Measurements from ENCODE around the gene ZMYND11.

ZMYND11 gene

DNA sequence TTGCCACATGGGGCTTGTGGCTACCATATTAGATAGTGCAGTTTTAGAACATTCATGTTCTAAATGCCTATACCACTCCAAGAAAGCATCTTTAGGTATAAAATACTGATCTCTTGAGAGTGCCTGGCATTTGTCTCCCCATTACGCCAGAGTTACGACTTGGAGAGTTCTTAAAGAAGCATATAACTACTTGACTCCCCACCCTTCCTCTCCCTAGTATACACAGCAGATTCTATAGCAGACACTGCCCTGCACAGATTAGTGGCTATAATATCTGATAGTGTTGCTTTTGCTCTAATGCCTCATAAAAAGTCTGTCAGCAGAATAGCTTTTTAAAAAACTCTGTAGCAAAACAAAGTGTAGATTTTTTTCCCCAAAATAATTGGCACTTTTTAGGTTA is 90.8 kb downstream of the ZMYND11 start:
- no peak for DNase-seq (ENCODE audit: extremely low read depth, low read depth)
- no peak overlapping the region for H3K4me3 ChIP-seq (replicated peaks; ENCODE audit: low read depth, low read length)
- TF ChIP-seq, protein P1, sequence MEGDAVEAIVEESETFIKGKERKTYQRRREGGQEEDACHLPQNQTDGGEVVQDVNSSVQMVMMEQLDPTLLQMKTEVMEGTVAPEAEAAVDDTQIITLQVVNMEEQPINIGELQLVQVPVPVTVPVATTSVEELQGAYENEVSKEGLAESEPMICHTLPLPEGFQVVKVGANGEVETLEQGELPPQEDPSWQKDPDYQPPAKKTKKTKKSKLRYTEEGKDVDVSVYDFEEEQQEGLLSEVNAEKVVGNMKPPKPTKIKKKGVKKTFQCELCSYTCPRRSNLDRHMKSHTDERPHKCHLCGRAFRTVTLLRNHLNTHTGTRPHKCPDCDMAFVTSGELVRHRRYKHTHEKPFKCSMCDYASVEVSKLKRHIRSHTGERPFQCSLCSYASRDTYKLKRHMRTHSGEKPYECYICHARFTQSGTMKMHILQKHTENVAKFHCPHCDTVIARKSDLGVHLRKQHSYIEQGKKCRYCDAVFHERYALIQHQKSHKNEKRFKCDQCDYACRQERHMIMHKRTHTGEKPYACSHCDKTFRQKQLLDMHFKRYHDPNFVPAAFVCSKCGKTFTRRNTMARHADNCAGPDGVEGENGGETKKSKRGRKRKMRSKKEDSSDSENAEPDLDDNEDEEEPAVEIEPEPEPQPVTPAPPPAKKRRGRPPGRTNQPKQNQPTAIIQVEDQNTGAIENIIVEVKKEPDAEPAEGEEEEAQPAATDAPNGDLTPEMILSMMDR (IDR thresholded peaks at IDR 0.05; ENCODE audit: low read depth, low read length, missing control alignments), result no peak

DNA sequence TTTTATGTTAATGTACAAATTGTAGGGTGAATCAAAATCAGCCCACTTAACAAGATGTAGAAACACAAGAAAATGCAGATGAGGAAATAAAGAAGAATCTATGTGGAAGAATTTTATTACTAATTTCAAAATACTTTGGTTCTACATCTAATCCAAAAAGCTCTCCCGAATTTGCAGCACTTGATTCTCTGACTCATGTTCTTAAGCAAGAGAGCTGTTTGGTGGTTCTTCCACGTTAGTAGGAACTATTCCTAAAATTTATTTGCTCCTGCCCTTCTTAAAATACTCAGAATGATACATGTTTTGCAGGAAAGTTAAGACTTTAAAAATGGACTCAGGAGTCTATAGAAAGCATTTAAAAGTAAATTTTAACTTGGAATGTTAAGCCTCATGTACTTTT is 91.8 kb downstream of the ZMYND11 start:
- no peak overlapping the region for H3K4me3 ChIP-seq (replicated peaks; ENCODE audit: low read depth, low read length)
- TF ChIP-seq, protein P1 (IDR thresholded peaks at IDR 0.05; ENCODE audit: low read depth, low read length, missing control alignments), result no peak
- DNase-seq (ENCODE audit: extremely low read depth, low read depth), result no peak

DNA sequence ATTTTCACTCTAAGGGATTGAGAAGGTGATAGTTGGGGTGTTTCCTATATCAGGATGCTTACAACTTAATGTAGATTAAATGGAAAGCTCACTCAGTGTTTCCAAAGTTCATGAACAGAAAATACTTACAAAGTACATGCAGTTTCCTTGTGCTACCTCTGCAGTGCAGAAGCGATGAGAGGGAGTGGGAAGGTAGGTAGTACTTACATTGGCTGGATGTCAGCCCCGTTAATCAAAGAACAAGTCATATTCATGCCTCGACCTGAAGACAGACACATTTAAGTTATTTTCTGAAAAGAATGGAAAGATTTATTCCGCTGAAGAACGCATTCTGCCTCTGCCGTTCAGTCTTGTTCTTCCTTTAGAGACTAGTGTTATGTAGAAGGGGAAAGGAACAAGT is 93.1 kb downstream of the ZMYND11 start:
- TF ChIP-seq, protein P1 (IDR thresholded peaks at IDR 0.05; ENCODE audit: low read depth, low read length, missing control alignments), result no peak
- DNase-seq (ENCODE audit: extremely low read depth, low read depth), result no peak
- H3K4me3 ChIP-seq (replicated peaks; ENCODE audit: low read depth, low read length), result no peak overlapping the region

DNA sequence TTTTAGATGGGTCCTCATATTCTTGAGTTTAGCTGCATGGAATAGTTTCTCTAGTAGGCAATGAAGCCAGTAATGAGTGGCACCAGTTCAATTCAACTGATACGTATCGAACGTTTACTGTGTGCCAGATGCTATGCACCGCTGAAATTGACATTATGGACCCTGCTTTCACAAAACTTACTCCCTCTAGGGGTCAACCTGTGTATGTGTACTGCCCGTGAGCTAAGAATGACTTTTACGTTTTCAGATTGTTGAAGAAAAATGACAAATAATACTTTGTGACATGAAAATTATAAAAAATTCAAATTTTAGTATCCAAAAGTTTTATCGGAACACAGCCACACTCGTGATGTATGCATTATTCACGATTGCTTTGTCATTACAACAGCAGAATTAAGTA is 95.5 kb downstream of the ZMYND11 start:
- no peak overlapping the region for H3K4me3 ChIP-seq (replicated peaks; ENCODE audit: low read depth, low read length)
- DNase-seq (ENCODE audit: extremely low read depth, low read depth), result no peak
- TF ChIP-seq, protein P1 (IDR thresholded peaks at IDR 0.05; ENCODE audit: low read depth, low read length, missing control alignments), result peak; percentile 45

DNA sequence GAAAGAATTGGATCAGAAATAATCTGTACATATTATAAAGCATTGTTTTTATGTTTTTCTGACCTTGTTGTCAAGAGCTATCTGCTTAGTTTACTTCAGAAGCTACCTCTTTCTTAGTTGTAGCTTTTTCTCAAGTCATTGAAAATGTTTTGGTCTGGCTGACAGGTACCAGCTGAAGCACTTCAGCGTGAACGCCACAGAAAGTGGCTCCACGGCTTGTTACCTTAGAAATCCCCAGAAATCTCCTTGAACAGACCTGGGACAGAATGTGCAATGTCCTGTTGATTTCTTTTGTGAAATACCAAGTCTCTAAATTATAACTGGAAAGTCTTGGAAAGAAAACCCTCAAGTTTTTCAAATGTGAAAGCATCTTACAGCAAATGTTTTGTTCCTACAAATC is 96.8 kb downstream of the ZMYND11 start:
- no peak overlapping the region for H3K4me3 ChIP-seq (replicated peaks; ENCODE audit: low read depth, low read length)
- DNase-seq (ENCODE audit: extremely low read depth, low read depth), result no peak
- TF ChIP-seq, protein P1 (IDR thresholded peaks at IDR 0.05; ENCODE audit: low read depth, low read length, missing control alignments), result no peak

DNA sequence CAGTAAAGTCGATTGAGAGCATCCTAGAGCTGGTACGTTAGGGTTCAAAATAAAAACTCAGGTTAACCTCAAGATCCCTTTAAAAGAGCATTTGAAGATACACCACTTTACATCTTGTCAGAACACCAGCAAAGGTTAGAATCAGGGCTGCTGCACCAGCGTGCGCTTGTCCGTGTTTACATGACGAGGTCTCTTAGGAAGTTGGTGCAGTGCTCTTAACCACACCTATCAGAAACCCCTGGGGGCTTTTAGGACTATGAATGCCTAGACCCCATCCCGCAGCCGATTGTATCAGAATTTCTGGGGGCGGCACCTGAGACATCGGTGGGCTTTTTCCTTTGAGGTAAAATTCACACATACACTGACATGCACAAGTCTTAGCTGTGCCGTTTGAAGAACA is 97.6 kb downstream of the ZMYND11 start:
- TF ChIP-seq, protein P1 (IDR thresholded peaks at IDR 0.05; ENCODE audit: low read depth, low read length, missing control alignments), result no peak
- H3K4me3 ChIP-seq (replicated peaks; ENCODE audit: low read depth, low read length), result no peak overlapping the region
- no peak for DNase-seq (ENCODE audit: extremely low read depth, low read depth)

DNA sequence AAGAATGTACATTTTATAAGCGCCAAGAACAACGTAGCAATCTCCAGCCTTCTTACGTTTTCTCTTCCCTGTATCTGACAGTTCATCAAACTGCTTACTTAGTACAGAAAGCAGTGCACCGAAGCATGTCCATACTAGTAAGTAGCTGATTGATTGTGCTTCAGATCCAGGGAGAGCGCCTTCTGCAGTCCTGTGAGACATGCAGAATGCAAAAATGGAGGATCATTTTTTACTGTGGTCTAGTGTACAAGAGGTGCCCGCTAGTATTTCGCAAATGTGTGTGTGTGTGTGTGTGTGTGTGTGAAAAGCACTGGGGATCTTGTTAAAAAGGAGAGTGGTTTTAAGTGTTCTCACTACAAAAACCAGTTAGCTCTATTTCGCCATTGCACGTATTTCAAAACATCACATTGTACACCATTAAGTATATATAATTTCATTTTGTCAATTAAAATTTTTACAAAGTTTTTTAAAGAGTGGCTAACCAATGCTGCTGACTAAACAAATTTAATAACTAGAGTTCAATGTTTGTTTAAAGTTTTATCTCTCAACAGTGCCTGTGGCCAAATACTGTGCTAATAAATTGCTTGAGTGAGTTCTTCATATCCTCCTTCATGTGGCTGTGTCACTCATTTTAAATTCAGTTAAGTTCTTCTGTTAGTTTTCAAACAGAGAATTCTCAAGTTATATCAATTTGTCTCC is 99.6 kb downstream of the ZMYND11 start:
- H3K4me3 ChIP-seq (replicated peaks; ENCODE audit: low read depth, low read length), result no peak overlapping the region
- DNase-seq (ENCODE audit: extremely low read depth, low read depth), result no peak
- TF ChIP-seq, protein P1 (IDR thresholded peaks at IDR 0.05; ENCODE audit: low read depth, low read length, missing control alignments), result no peak
